Inflammatory macrophage treated with lipopolysaccharide for 1 hour (primary cell): ENCODE measurements around the gene GRAMD4.
"Not testable (repeated sequence)": the region's sequence is repeated elsewhere in the genome, so short reads cannot be mapped to it uniquely, and the experiment has no call there.

Experiments
- DNase-seq, 2 donors: peaks; one replicate each; pipeline ENCODE4 v3.0.0-alpha.2; 2020 to 2022

GRAMD4 gene

GRCh38 chr22:46600273-46600796 is 19.9 kb upstream of the GRAMD4 start:
- DNase-seq = no peak

- DNase-seq = peak; percentile 89 to 96
These were observed 18.2 kb upstream of the GRAMD4 start for GRCh38 chr22:46602025-46602424.

DNA sequence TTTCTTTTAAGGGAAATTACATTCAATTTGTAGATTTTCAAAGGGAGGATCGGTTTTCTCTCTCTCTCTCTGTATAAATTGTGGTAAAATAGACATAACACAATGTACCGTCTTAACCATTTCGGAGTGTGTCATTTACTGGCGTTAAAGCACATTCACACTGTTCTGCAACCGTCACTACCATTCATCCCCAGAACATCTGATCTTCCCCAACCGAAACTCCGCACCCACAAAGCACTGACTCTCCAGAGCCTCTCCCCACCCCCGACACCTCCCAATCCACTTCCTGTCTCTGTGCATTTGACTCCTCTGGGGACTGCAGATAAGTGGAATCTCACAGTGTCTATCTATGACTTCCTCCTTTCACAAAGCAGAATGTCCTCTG is 15.9 kb upstream of the GRAMD4 start:
- DNase-seq = peak; percentile 76 to 93

GRCh38 chr22:46605117-46605516 is 15.1 kb upstream of the GRAMD4 start:
- no peak for DNase-seq

DNA sequence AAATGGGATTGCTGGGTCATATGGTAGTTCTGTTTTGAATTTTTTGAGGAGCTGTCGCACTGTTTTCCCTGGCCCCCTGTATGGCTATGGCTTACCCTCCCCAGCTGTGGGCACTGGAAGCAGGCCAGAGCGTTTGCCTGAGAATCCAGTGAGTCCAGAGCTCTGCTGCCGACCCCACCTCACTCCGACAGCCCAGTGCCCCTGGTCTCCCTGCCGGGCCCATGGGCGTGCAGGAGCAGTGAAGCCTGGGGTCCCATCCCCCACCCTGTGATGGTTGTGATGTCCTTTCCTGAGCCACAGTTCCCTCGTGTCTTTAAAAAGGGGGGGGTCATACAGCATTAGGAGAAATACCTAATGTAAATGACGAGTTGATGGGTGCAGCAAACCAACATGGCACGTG is 13.3 kb upstream of the GRAMD4 start:
- DNase-seq = no peak

DNA sequence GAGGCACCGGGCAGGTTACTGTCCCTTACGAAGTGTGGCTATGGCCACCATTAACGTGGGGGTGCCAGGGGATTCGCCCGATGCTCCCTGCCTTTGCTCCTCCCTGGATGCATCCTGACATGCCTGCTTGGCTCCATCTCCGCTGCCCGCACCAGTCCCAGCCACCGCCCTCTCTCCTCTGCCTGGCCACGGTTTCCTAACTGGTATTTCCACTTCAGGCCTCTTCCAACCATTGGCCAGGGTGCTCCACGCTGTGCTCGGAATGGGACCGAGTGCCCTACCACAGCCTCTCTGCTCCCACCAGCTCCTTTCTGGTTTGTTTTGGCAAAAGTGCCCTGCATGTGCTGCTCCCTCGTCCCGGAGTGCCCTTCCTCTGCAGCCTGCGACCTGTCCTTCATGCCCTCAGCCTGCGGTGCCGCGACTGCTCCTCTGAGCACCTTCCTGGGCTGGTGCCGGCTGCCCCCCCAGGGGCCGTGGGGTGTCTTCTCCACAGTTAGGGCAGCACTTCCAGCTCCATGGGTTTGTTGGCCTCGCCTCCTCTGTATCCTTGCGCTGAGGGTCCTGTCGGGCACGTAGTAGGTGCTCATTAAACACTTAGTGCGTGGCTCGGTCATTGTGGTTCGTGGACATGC is 12.6 kb upstream of the GRAMD4 start:
- DNase-seq = no peak

DNA sequence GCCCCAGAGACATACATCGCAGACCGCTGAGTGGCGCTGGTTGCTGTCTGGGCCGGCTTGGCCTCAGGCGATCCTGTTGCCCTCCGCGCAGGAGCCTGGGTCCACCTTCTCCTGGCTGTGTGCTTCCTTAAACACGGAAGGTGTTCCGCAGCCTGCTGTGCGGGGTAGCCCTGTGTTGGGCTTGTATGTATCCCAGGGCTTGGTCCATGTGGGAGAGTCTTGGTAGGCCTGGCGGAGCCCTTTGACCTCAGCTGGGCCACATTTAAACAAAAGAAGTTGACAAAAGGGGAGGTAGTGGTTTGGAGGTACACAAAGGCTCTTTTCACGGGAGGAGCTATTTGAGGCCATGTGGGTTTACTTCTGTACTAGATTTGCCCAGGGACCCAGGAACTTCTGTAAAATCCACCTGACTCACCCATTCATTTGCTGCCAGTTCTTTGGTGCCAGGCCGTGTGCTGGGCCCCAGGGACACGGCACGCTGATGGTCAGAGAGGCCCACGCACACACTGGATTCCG is 11.0 kb upstream of the GRAMD4 start:
- no peak for DNase-seq

GRCh38 chr22:46609724-46610201 is 10.4 kb upstream of the GRAMD4 start:
- no peak for DNase-seq

- no peak for DNase-seq
These were observed 9.8 kb upstream of the GRAMD4 start for GRCh38 chr22:46610356-46610755.

DNA sequence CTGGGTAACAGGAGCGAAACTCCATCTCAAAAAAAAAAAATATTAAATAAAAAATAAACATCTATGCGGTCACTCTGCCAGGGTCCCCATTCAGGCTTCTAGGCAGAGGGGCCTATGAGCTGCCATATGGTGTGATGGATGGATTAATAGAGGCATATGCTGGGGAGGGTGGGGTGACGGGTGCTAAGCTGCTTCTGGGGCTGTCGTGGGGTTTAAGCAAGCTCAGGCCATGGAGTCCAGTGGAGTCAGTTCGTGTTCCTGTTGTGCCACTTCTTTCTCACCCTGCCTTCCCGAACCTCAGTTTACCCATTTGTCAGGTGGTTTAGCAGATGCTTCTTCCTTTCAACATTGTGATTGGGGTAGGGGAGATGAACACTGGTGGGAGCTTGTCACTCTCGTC is 9.0 kb upstream of the GRAMD4 start:
- DNase-seq = no peak

DNA sequence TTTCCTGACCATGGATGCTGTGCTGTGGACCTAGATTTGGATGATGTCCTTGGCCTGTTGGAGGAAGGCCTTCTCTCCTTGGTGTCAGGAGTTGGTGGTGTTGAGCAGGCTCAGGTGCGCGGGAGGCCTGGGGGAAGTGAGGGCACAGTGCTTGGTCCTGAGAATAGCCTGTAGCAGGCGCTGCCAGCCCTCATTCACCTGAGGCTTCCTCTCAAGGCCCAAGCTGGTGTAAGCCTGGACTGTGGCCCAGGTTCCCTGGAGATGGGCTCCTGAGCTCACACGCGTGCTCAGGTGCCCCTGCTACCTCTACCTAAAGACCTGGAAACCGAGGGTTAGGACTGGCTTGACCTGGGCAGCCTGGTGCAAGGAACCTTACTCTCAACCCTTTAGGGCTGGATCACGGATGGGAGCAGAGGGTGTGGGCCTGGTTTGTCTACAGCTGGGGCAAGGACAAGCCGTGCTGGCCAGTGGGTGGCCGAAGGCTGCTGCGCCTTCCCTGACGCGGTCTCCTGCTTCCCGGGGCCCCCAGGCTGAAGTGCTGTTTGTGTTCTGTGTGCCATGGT is 7.8 kb upstream of the GRAMD4 start:
- no peak for DNase-seq

- no peak for DNase-seq
These were observed 7.1 kb upstream of the GRAMD4 start for GRCh38 chr22:46612904-46613605.

GRCh38 chr22:46613606-46614021 is 6.6 kb upstream of the GRAMD4 start:
- DNase-seq = no peak

DNA sequence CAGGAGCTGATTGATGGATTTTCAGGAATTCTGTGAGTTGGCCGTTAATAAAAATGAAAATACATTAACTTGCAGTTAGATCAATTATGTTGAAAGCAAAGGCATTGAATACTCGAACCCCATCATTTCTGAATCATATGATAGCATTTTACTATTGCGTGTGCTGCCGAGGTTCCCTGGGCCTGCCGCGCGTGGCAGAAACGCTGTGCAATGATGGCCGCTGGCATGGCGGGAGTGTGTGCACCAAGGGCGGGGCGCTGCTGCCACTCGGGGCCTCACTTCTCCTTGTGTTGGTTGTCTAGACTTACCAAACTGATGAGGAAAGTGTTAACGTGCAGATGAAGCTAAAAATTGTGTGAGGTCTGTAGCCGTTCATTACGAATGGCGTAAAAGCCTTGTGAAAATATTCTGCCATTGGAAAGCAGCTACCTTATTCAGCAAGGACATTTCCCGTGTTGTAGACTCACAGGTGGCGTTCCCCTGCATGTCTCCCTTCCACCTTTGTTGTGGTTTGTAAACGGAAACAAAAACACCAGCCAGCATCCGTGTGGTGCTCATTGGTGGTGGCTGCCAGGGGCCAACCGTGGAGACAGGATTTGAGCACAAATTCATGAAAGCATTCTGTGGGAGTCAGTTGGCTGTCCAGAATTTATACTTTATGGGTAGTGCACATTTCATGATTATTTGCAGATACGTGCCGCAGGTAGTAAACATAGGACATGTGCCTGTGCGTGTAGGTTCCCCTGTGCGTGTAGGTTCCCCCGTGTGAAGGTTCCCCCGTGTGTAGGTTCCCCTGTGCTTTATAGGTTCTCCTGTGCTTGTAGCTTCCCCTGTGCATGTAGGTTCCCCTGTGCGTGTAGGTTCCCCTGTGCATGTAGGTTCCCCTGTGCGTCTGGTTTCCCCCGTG is 5.9 kb upstream of the GRAMD4 start:
- peak in 1 of 2 donors; percentile 38 for DNase-seq

GRCh38 chr22:46617207-46617985 is 2.8 kb upstream of the GRAMD4 start:
- DNase-seq = no peak

GRCh38 chr22:46617986-46618647 is 2.1 kb upstream of the GRAMD4 start:
- no peak for DNase-seq

- no peak for DNase-seq
These were observed 1.5 kb upstream of the GRAMD4 start for GRCh38 chr22:46618667-46619066.

DNA sequence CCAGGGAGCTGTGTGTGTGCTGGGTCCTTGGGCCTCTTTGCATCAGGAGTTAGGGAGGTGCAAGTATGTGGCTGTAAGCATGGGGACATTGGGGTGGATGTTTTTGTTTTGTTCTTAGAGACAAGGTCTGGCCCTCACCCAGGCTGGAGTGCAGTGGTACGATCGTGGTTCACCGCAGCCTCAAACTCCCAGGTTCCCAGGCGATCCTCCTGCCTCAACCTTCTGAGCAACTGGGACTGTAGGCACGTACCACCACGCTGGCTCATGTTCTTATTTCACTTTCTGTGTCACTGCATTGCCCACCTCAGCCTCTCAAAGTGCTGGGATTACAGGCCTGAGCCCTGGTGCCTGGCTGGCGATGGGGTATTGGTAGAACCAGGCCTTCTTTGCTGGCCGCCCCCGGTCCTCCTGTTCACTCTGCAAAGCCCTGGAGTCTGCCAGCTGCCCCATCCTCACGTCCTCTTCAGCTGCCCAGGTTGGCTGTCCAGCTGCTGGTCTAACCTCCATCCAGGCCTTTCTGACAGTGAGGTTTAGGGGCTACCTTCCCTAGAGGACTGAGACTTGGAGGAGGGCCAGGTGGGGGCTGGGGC is 851 bp upstream of the GRAMD4 start:
- no peak for DNase-seq

DNA sequence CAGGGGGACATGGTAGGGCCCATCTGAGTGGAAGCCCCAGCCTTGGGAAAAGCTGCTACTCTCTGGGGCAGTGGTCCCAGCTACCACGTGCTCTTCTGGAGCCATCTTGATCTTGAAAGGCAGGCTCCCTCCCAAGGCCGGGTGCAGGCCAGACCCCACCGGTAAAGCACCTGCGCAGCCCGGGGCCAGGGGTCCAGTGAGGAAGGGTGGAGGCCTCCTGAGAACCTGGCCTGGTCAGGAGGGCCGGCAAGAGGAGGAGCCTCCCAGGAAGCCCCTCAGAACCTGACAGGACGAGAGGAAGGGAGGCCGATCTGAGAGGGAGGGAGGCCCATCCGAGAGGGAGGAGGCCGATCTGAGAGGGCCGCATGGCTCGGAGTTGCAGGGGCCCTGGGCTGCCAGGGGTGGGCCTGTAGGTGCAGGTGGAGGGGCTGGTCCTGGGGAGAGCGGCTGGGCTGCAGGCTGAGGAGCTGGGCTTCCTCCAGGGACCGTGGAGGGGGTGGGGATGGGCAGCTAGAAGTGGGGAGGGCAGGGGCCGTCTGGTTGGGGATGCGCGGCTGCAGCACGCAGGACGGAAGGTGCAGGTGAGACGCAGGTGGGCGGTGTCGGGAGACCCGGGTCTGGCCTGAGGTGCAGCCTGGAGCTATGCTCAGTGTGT is 529 bp downstream of the GRAMD4 start:
- no peak for DNase-seq

GRCh38 chr22:46621243-46621930 is 1.2 kb downstream of the GRAMD4 start:
- not testable (repeated sequence) for DNase-seq
